Left cardiac atrium (tissue), 4 donors: ENCODE data around the gene PRR5. TPM values are rescaled to one million over a fixed set of nuclear protein-coding genes. Genes with fewer than 3 reads are reported as not detected.
A peak's percentile ranks its signal among the peaks of the same experiment; 100 is the strongest.
"Not testable (repeated sequence)": the region's sequence is repeated elsewhere in the genome, so short reads cannot be mapped to it uniquely, and the experiment has no call there.

Experiments
- ATAC-seq, 2 donors: fragments of 200-7000 bp; cut with Tn5 transposase; one replicate each; pipeline ENCODE4 v1.9.1; 2020; ENCODE audit warnings: mild to moderate bottlenecking in 2 of 2, moderate library complexity in 2 of 2
- DNase-seq: peaks from one replicate; pipeline ENCODE4 v3.0.0-alpha.2; 2020
- intact Hi-C, 2 donors: fragments of 100-400 bp; cut with DNase I; formaldehyde crosslinking; loops; one replicate each; pipeline versions ENCODE4 v1.14.1 to v1.15.1; 2022 to 2023
- total RNA-seq, 2 donors: library from RNA; stranded (reverse); fragmentation: NEBNext Ultra II Directional; extraction: Animal tissue kit (Norgen Biotek cat#: 25700); gene quantifications; one replicate each; pipeline ENCODE4 v1.2.1, GENCODE V29; 2021
- donor health status: DM: no; HTN: yes; CAD: no.
- donor health status: DM: no; HTN: yes; CAD: no; lungs with severe emphysema.
- donor health status: DM: yes; HTN: yes; CAD: no.
- donor health status: Dilated cardiomyopathy.

PRR5 gene
- total RNA-seq, 2 donors from 2014 or later: 15.3 to 19.1 TPM

DNA sequence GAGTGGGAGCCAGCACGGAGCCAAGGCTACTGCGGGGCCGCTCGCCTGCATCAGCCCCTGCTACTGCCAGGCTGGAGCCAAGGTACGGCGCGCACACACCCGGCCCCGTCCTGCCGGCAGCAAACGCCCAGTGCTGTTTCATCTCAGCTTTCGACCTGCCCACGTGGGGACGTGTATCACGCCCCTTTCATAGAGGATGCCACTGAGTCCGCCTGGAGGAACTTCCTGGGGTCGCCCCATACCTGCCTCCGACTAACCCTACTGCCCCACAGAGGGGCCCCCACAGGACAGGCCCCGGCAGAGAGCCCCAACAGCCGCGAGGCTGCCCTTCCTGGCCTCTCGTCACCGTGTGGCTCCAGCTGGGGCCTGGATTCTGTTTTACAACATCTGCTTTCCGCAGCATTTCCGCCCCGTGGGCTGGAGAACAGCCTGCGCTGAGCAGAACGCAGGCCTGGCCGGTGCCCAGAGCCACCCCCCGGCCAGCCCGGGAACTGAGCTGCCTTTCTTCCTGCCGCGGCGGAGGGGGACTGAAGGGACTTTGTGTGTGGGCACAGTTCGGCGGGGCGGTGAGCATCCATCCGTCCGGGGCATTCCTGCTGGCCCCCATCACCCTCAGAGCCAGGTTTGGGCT lies 27.5 kb downstream of the PRR5 start:
- intact Hi-C loops: no loop called here
- peak; percentile 79 to 80 for ATAC-seq
- DNase-seq: peak; percentile 71

- DNase-seq (no peak), ATAC-seq (peak in 1 of 2 donors; percentile 2)
- intact Hi-C loops: no loop called here
Measured at GRCh38 chr22:44730022-44730393, 28.0 kb downstream of the PRR5 start.

DNA sequence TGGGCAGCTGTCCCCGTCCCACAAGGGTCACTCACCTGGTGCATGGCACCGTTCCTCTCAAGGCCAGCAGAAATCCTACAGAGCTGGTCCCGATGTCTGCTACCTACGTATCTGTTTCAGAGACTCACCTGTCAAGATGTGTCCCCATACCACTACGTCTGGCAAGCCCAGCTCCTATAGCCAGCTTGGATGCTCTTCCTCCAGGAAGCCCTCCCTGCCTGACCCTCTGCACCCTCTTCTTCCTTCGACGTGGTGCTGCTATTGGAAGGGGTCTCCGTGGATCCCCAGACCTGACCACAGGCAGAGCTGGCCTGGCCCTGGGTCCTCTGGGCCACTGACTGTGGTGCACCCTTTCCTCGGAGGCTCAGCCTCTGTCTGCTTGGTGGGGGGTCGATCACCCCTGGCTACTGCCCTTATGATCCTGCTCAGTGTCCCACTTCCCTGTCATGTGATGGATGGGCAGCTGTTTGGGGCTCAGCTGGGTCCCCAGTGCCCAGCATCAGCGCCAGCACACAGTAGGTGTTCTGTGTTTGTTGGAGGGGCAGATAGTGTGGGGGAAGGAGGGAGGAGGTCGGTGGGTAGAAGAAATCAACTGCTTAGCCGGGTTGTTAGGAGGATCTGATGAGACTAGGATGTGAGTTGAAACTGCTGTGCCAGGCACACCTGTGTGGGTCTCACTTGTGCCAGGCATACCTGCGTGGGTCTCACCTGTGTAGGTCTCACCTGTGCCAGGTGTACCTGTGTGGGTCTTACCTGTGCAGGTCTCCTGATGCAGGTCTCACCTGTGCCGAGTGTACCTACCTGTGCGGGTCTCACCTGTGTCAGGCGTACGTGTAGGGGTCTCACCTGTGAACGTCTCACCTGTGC lies 28.7 kb downstream of the PRR5 start:
- intact Hi-C loops: no loop called here

DNA sequence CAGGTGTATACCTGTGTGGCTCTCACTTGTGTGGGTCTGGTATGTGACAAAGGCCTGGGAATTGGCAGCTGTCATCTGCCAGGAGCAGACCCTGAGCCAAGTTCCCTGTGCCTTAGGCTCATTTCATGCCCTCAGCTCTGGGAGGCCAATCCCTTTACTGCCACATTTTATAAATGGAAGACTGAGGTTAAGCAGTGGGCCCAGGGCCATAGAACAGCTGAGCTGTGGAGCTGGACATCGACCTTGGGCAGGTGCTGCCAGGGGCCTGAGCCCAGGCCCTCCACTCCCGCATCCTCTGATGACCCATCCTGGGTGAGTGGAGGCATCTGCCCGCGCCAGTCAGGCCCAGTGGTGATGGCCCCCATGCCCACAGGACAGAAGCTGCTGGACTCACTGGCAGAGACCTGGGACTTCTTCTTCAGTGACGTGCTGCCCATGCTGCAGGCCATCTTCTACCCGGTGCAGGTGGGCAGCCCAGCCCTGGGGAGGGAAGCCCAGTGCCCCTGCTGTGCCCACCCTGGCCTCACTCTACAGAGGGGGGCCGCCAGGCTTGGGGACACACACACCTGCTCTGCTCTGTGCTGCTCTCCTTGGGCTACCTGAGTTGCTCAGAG lies 29.5 kb downstream of the PRR5 start:
- intact Hi-C loops: no loop called here
- no peak for ATAC-seq
- DNase-seq: no peak

More for the DNA sequence above, 28.7 kb downstream of the PRR5 start:
- ATAC-seq (no peak), DNase-seq (no peak)

- DNase-seq: no peak
- intact Hi-C loops: no loop called here
- ATAC-seq: no peak
Measured at GRCh38 chr22:44732017-44732561, 30.1 kb downstream of the PRR5 start.

DNA sequence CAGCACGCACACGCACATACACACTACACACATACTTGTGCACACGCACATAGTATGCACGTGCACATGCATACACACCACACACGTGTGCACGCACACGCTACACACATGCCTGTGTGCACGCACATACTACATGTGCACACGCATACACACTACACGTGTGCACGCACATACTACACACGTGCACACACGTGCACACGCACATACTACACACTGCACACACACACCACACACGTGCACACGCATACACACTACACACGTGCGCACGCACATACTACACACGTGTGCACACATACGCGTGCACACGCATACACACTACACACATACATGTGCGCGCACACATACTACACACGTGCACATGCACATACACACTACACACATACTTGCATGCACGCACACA lies 30.7 kb downstream of the PRR5 start:
- no peak for DNase-seq
- intact Hi-C loops: no loop called here
- no peak for ATAC-seq

GRCh38 chr22:44733426-44734106 lies 31.6 kb downstream of the PRR5 start:
- intact Hi-C loops: no loop called here
- ATAC-seq: no peak
- DNase-seq: no peak

DNA sequence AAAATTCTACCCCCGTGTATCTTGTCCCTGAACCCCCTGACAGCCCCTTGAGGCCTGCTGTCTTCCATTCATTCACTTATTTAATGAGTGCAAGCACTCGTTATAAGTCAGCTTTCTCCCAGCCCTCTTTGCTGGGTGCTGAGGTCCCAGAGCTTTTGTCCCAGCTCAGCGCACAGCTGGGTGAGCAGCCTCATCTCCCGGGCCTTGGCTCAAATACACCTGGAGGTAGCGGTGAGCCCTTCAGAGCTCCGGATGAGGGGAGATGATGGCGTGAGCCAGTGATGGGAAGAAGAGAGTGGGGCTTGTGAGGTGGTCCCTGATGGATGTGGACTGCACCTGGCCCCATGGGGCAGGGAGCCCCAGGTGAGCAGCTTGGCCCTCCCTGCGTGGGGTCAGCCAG lies 32.3 kb downstream of the PRR5 start:
- intact Hi-C loops: no loop called here
- ATAC-seq: no peak
- DNase-seq: no peak

DNA sequence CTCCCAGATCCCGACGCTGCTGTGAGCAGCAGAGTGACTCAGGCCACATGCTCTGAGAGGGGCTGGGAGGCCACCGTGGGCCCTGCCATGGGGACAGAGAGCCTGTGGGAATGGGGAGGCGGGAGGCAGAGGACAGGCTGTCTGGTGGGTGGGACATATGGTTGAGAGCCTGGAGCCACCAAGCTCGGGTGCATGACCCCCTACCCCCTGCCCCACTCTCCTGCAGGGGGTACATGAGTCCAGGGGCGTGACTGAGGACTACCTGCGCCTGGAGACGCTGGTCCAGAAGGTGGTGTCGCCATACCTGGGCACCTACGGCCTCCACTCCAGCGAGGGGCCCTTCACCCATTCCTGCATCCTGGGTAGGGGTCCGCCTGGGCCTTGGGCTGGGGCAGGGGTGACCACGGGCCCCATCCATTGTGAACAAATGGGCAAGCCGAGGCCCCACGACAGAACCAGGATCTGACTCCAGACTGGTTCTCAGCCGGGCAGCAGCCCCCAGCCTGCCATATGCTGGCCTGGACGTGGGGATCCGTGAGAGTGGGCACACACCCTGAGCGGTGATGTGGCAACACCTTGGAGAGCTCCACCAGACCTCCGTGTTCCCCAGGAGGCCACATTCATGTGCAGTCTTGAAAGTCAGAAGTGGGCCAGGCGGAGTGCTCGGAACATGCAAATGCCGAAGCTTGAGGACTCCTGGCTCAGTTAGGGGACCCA lies 33.0 kb downstream of the PRR5 start:
- no peak for ATAC-seq
- intact Hi-C loops: loop anchor here (1.0 to 5.0 kb wide), 2 partner anchors 37 to 38 kb away; no protein-coding TSS in a partner anchor
- DNase-seq: no peak

DNA sequence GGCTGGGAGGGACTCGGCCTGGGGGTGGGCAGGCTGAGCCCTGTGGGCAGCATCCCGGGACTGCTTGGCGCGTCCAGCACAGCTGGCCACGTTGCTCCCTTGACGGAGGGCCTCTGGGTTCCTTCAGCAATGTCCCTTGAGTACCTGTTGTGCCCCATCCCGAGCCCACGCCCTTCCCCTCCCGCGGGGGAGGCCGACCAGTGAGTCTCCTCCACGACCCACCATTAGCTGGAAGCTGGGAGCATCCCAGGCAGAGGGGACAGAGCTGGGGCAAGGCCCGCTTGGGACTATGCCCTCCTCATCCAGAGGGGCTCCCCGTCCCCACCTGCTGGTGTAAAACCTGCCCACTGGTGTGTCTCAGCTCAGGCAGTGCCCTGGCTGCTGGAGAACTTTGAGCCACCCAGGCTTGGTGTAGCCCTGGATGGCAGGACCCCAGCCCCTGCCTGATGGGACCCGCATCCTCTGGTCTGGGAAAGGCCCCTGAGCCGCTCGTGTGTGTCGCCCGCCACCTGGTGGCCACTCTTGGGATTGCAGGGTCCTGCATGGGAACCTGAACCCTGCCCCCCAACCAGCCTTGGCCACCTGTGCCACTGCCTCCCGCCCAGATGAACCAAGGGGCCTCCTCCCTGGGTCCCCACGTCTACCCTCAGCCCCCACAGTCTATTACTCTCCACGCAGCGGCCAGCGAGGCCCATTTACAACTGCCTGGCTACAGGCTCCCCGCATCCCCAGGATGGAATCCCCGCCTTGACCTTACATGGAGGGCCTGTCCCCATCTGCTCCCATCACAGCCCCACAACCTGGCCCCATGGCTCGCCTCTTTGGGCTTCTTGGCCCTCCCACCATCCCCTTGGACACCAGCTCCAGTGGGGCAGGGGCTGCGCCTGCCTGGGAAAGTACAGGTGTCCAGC lies 33.8 kb downstream of the PRR5 start:
- DNase-seq (peak; percentile 78), ATAC-seq (peak; percentile 44 to 54)
- intact Hi-C loops: loop anchor here (1.0 to 5.0 kb wide), 2 partner anchors 37 to 38 kb away; no protein-coding TSS in a partner anchor

- ATAC-seq: peak; percentile 7 to 39
- DNase-seq: peak; percentile 33
- intact Hi-C loops: loop anchor here in 1 of 2 donors (5.0 kb wide), 1 partner anchor 39 kb away; no protein-coding TSS in a partner anchor
Measured at GRCh38 chr22:44736581-44737405, 34.8 kb downstream of the PRR5 start.

- ATAC-seq: no peak
- no peak for DNase-seq
- intact Hi-C loops: loop anchor here in 1 of 2 donors (5.0 kb wide), 1 partner anchor 40 kb away; no protein-coding TSS in a partner anchor
Measured at GRCh38 chr22:44737406-44738346, 35.7 kb downstream of the PRR5 start.

GRCh38 chr22:44738347-44738715 lies 36.3 kb downstream of the PRR5 start:
- DNase-seq: no peak
- intact Hi-C loops: loop anchor here in 1 of 2 donors (5.0 kb wide), 1 partner anchor 41 kb away; no protein-coding TSS in a partner anchor
- peak in 1 of 2 donors; percentile 73 for ATAC-seq

- intact Hi-C loops: loop anchor here in 1 of 2 donors (5.0 kb wide), 1 partner anchor 42 kb away; no protein-coding TSS in a partner anchor
- ATAC-seq: no peak
- no peak for DNase-seq
Measured at GRCh38 chr22:44739024-44739423, 37.0 kb downstream of the PRR5 start.

GRCh38 chr22:44739666-44740065 lies 37.7 kb downstream of the PRR5 start:
- not testable (repeated sequence) for DNase-seq, ATAC-seq
- intact Hi-C loops: loop anchor here in 1 of 2 donors (5.0 kb wide), 1 partner anchor 42 kb away; no protein-coding TSS in a partner anchor
